ENCODE measurements around the gene LRP10. TPM values are rescaled to one million over a fixed set of nuclear protein-coding genes. Genes with fewer than 3 reads are reported as not detected.
"Not testable (repeated sequence)": the region's sequence is repeated elsewhere in the genome, so short reads cannot be mapped to it uniquely, and the experiment has no call there.

The LRP10 gene
- total RNA-seq, 1 experiment from 2014 or later = 78.3 TPM

DNA sequence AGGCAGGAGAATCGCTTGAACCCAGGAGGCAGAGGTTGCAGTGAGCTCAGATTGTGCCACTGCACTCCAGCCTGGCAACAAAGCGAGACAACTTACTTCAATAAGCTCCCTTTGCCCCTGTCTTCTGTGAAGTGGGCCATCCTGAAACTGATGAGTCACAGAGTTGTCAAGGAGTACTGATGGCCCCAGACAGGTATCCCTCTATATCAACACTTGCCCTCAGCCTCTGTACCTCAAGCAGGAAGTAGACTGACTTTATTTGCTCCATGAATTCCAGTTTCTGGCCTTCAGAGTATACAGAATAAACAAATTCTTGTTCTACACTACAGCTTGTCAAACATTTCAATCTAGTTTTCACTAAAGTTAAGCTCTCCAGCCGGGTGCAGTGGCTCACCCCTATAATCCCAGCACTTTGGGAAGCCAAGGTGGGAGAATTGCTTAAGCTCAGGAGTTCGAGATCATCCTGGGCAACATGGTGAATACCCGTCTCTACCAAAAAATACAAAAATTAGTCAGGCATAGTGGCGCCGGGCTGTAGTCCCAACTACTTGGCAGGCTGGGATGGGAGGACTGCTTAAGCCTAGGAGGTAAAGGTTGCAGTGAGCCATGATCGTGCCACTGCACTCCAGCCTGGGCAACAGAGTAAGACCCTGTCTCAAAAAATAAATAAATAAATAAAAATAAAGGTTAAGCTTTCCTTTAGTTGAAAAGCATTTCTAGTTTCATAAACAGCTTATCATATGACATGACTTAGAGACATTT lies 16.4 kb upstream of the LRP10 start:
- no peak overlapping the region for H3K27ac ChIP-seq (ENCODE audit: low read length)
- intact Hi-C loops (cut with micrococcal nuclease; ENCODE audit: unreplicated experiment) (loop anchor here (10.0 kb wide), 1 partner anchor 200 kb away; no protein-coding TSS in a partner anchor), in situ Hi-C loops (cut with HindIII; ENCODE audit: low pct_unique_long_range_greater_than_20kb, low sequenced_read_pairs) (no loop called here)
- ATAC-seq = no peak
- CTCF ChIA-PET = interaction anchor here (0.6 to 4.9 kb wide), 5 partner anchors 32 to 291 kb away, joined by 3 to 50 read pairs (median 8); no protein-coding TSS in a partner anchor
- no peaks in the 10 kb centered on the region for H3K4me1 ChIP-seq (ENCODE audit: control insufficient read depth, insufficient read depth, low read length)
- no peaks in the 10 kb centered on the region for H3K27me3 ChIP-seq (ENCODE audit: control insufficient read depth, insufficient read depth, low read length)
- TF ChIP-seq POLR2AphosphoS5 (IDR thresholded peaks at IDR 0.05; ENCODE audit: low read depth, low read length) = no peak
- TF ChIP-seq SIN3A (IDR thresholded peaks at IDR 0.05; ENCODE audit: borderline replicate concordance, insufficient read depth, low read depth, low read length) = no peak
- TF ChIP-seq, protein P1, sequence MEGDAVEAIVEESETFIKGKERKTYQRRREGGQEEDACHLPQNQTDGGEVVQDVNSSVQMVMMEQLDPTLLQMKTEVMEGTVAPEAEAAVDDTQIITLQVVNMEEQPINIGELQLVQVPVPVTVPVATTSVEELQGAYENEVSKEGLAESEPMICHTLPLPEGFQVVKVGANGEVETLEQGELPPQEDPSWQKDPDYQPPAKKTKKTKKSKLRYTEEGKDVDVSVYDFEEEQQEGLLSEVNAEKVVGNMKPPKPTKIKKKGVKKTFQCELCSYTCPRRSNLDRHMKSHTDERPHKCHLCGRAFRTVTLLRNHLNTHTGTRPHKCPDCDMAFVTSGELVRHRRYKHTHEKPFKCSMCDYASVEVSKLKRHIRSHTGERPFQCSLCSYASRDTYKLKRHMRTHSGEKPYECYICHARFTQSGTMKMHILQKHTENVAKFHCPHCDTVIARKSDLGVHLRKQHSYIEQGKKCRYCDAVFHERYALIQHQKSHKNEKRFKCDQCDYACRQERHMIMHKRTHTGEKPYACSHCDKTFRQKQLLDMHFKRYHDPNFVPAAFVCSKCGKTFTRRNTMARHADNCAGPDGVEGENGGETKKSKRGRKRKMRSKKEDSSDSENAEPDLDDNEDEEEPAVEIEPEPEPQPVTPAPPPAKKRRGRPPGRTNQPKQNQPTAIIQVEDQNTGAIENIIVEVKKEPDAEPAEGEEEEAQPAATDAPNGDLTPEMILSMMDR (IDR thresholded peaks at IDR 0.05) = no peak
- TF ChIP-seq TCF7L2 (IDR thresholded peaks at IDR 0.05; ENCODE audit: low read depth, low read length) = no peak
- TF ChIP-seq, protein P2, sequence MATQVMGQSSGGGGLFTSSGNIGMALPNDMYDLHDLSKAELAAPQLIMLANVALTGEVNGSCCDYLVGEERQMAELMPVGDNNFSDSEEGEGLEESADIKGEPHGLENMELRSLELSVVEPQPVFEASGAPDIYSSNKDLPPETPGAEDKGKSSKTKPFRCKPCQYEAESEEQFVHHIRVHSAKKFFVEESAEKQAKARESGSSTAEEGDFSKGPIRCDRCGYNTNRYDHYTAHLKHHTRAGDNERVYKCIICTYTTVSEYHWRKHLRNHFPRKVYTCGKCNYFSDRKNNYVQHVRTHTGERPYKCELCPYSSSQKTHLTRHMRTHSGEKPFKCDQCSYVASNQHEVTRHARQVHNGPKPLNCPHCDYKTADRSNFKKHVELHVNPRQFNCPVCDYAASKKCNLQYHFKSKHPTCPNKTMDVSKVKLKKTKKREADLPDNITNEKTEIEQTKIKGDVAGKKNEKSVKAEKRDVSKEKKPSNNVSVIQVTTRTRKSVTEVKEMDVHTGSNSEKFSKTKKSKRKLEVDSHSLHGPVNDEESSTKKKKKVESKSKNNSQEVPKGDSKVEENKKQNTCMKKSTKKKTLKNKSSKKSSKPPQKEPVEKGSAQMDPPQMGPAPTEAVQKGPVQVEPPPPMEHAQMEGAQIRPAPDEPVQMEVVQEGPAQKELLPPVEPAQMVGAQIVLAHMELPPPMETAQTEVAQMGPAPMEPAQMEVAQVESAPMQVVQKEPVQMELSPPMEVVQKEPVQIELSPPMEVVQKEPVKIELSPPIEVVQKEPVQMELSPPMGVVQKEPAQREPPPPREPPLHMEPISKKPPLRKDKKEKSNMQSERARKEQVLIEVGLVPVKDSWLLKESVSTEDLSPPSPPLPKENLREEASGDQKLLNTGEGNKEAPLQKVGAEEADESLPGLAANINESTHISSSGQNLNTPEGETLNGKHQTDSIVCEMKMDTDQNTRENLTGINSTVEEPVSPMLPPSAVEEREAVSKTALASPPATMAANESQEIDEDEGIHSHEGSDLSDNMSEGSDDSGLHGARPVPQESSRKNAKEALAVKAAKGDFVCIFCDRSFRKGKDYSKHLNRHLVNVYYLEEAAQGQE (IDR thresholded peaks at IDR 0.05; ENCODE audit: insufficient read depth in 1 of 2, low read depth in 2 of 2, low read length in 1 of 2) = no peak
- H3K4me3 ChIP-seq (ENCODE audit: low read depth in 2 of 2, low read length in 2 of 2) = no peak overlapping the region
- POLR2A ChIA-PET = no interaction called here
- no peaks in the 10 kb centered on the region for H3K36me3 ChIP-seq (ENCODE audit: control insufficient read depth, insufficient read depth, low read length)
- H3K9me3 ChIP-seq (ENCODE audit: control insufficient read depth, insufficient read depth, low read depth, low read length) = no peaks in the 10 kb centered on the region
- BruUV-seq (replicated peaks) = no TSS peak
- no peak for DNase-seq (ENCODE audit: low read depth, low spot score)

DNA sequence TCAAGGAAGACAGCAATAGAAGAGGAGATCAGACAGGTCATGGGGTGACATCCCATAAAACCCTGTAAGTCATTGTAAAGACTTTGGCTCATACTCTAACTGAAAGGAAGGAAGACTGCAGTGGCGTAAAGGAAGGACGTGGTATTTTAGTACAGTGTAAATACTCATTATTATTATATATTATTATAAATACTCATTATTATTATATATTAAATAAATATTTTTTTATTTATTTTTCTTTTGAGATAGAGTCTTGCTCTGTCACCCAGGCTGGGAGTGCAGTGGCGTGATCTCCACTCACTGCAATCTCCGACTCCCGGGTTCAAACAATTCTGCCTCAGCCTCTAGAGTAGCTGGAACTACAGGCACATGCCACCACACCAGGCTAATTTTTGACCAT lies 15.1 kb upstream of the LRP10 start:
- intact Hi-C loops (cut with micrococcal nuclease; ENCODE audit: unreplicated experiment) (loop anchor here (10.0 kb wide), 1 partner anchor 202 kb away; no protein-coding TSS in a partner anchor), in situ Hi-C loops (cut with HindIII; ENCODE audit: low pct_unique_long_range_greater_than_20kb, low sequenced_read_pairs) (no loop called here)
- TF ChIP-seq POLR2AphosphoS5 (IDR thresholded peaks at IDR 0.05; ENCODE audit: low read depth, low read length) (no peak), TCF7L2 (IDR thresholded peaks at IDR 0.05; ENCODE audit: low read depth, low read length) (no peak), SIN3A (IDR thresholded peaks at IDR 0.05; ENCODE audit: borderline replicate concordance, insufficient read depth, low read depth, low read length) (no peak)
- TF ChIP-seq, protein P1 (IDR thresholded peaks at IDR 0.05) = no peak
- TF ChIP-seq, protein P2 (IDR thresholded peaks at IDR 0.05; ENCODE audit: insufficient read depth in 1 of 2, low read depth in 2 of 2, low read length in 1 of 2) = no peak
- Histone ChIP-seq H3K4me3 (ENCODE audit: low read depth in 2 of 2, low read length in 2 of 2) (no peak overlapping the region), H3K27me3 (ENCODE audit: control insufficient read depth, insufficient read depth, low read length) (no peaks in the 10 kb centered on the region), H3K9me3 (ENCODE audit: control insufficient read depth, insufficient read depth, low read depth, low read length) (no peaks in the 10 kb centered on the region), H3K27ac (ENCODE audit: low read length) (no peak overlapping the region), H3K36me3 (ENCODE audit: control insufficient read depth, insufficient read depth, low read length) (no peaks in the 10 kb centered on the region), H3K4me1 (ENCODE audit: control insufficient read depth, insufficient read depth, low read length) (no peaks in the 10 kb centered on the region)
- POLR2A ChIA-PET = no interaction called here
- ATAC-seq = no peak
- no TSS peak for BruUV-seq (replicated peaks)
- no peak for DNase-seq (ENCODE audit: low read depth, low spot score)
- CTCF ChIA-PET = interaction anchor here (1.0 kb wide), 1 partner anchor 40 kb away, joined by 3 read pairs; no protein-coding TSS in a partner anchor

DNA sequence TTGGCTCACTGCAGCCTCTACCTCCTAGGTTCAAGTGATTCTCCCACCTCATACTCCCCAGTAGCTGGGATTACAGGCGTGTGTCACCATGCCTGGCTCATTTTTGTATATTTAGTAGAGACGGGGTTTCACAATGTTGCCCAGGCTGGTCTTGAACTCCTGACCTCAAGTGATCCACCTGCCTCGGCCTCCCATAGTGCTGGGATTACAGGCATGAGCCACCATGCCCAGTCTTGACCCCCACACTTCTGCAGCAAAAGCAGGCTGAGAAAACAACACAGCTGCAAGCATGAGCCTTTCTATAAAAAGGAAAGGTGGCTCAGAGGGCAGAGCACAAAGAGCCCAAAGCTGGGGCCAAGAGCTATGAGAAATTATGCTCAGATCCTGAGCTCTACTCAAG lies 11.2 kb upstream of the LRP10 start:
- DNase-seq (ENCODE audit: low read depth, low spot score); H3K4me1 ChIP-seq (ENCODE audit: control insufficient read depth, insufficient read depth, low read length); intact Hi-C loops (cut with micrococcal nuclease; ENCODE audit: unreplicated experiment); in situ Hi-C loops (cut with HindIII; ENCODE audit: low pct_unique_long_range_greater_than_20kb, low sequenced_read_pairs); H3K27ac ChIP-seq (ENCODE audit: low read length); ATAC-seq; H3K36me3 ChIP-seq (ENCODE audit: control insufficient read depth, insufficient read depth, low read length); H3K9me3 ChIP-seq (ENCODE audit: control insufficient read depth, insufficient read depth, low read depth, low read length); H3K4me3 ChIP-seq (ENCODE audit: low read depth in 2 of 2, low read length in 2 of 2); BruUV-seq (replicated peaks); H3K27me3 ChIP-seq (ENCODE audit: control insufficient read depth, insufficient read depth, low read length): not testable (repeated sequence)
- ChIA-PET POLR2A (interaction anchor here (0.6 kb wide), 1 partner anchor 25 kb away, joined by 5 read pairs; no protein-coding TSS in a partner anchor), CTCF (interaction anchor here (0.6 to 1.1 kb wide), 2 partner anchors 59 to 81 kb away, joined by 3 to 6 read pairs; no protein-coding TSS in a partner anchor)

Measured in Panc1 (cell line).